ENCODE measurements around the gene EXOC3.
A peak's percentile ranks its signal among the peaks of the same experiment; 100 is the strongest.

Gene EXOC3

GRCh38 chr5:440401-441201 is 2.4 kb upstream of the EXOC3 start:
- no peak for DNase-seq

GRCh38 chr5:441996-442334 is 1.0 kb upstream of the EXOC3 start:
- no peak for DNase-seq

- DNase-seq, result peak in 1 of 4 experiments; percentile 22
These were observed 519 bp downstream of the EXOC3 start for GRCh38 chr5:443239-444151.

- no peak for DNase-seq
These were observed 1.2 kb downstream of the EXOC3 start for GRCh38 chr5:444226-444625.

- DNase-seq, result no peak
These were observed 2.6 kb downstream of the EXOC3 start for GRCh38 chr5:445591-445990.

GRCh38 chr5:446066-446882 is 3.3 kb downstream of the EXOC3 start:
- no peak for DNase-seq

- DNase-seq, result no peak
These were observed 3.9 kb downstream of the EXOC3 start for GRCh38 chr5:446883-447263.

GRCh38 chr5:447501-447900 is 4.5 kb downstream of the EXOC3 start:
- DNase-seq, result no peak

- DNase-seq, result no peak
These were observed 5.2 kb downstream of the EXOC3 start for GRCh38 chr5:448061-448765.

- DNase-seq, result no peak
These were observed 5.8 kb downstream of the EXOC3 start for GRCh38 chr5:448766-449090.

GRCh38 chr5:449151-449550 is 6.2 kb downstream of the EXOC3 start:
- no peak for DNase-seq

- DNase-seq, result no peak
These were observed 8.8 kb downstream of the EXOC3 start for GRCh38 chr5:451587-452458.

GRCh38 chr5:452978-453710 is 10.2 kb downstream of the EXOC3 start:
- DNase-seq, result no peak

GRCh38 chr5:453725-454481 is 10.9 kb downstream of the EXOC3 start:
- no peak for DNase-seq

GRCh38 chr5:454936-455335 is 12.0 kb downstream of the EXOC3 start:
- DNase-seq, result no peak

- DNase-seq, result no peak
These were observed 12.8 kb downstream of the EXOC3 start for GRCh38 chr5:455806-456205.

- DNase-seq, result no peak
These were observed 13.6 kb downstream of the EXOC3 start for GRCh38 chr5:456351-457194.

- no peak for DNase-seq
These were observed 14.4 kb downstream of the EXOC3 start for GRCh38 chr5:457195-457961.

All from activated CD4-positive, CD25-positive, alpha-beta regulatory T cell (primary cell).